DMS153 (cell line): ENCODE results near the gene OR4B1.
"Not testable (repeated sequence)": the region's sequence is repeated elsewhere in the genome, so short reads cannot be mapped to it uniquely, and the experiment has no call there.

ENCODE experiments used
- DNase-seq: peaks from one replicate; lab custom pipeline; 2025; lab: John Stamatoyannopoulos, UW

OR4B1 gene, protein sequence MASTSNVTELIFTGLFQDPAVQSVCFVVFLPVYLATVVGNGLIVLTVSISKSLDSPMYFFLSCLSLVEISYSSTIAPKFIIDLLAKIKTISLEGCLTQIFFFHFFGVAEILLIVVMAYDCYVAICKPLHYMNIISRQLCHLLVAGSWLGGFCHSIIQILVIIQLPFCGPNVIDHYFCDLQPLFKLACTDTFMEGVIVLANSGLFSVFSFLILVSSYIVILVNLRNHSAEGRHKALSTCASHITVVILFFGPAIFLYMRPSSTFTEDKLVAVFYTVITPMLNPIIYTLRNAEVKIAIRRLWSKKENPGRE

DNA sequence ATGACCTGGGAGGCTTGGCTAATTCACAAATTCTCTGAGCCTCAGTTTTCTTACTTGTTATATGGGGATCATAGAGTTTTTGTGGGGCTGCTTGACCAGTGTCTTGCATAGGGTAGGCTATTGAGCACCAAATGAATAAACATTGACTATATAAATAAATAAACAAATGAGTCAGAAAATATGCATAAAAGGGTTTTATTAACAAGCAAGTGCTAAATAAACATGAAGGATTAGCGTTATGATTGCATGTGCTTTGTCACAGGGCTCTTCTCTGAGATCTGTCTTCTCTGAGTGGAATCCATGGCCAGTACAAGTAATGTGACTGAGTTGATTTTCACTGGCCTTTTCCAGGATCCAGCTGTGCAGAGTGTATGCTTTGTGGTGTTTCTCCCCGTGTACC lies at the start of gene OR4B1:
OR4B1 (plus strand) TSS at position 301 of the 400 bp plus-strand sequence; CDS start at position 301, 0 bp downstream.
- no peak for DNase-seq

DNA sequence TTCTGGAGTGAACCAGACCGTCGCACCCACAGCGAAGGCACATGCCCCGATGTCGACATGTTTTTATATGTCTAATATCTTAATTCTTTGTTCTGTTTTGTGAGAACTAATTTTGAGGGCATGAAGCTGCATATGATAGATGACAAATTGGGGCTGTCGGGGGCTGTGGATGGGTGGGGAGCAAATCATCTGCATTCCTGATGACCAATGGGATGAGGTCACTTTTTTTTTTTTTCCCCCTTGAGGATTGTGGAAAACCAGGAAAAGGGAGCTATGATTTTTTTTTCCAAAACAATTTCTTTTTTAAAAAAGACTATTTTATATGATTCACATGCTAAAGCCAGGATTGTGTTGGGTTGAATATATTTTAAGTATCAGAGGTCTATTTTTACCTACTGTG lies 49.2 kb upstream of the OR4B1 start:
- DNase-seq, result no peak

DNA sequence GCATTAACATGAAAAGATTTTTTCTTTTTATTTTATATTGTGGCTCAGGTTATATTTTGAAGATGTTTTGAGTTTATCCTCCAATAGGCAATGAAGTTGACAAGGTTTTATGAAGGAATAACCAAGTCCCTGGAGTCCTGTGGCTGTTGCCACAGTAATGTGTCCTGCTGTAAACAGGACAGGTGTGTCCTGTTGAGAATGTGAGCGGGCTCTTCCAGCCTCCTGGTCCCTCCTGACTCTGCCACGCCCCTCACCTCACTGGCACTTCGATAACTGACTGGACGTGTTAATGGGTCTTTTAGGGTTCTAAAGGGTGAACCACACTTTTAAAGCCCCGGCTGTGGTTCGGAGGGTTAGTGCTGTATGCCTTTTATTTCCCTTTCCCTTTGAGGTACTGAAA lies 47.8 kb upstream of the OR4B1 start:
- DNase-seq, result no peak

DNA sequence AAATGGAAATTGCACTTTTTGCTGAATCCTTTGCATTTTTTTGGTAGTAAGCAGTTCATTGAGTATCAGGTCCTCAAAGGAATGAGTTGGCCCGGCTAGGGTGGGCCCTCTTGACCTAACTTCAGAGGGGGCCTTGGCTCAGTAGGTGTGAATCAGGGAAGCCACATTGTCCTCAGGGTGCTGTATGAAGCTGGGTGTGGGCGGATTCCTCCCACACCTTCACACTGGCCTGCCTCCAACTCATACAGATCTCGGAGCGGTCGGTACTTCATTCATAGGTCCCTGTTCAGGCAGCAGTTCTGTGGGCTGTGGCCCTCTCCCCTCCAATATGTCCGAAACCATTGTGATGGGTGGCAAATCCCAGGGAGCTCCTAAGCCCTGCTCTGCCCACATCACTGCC lies 47.4 kb upstream of the OR4B1 start:
- DNase-seq, result no peak

DNA sequence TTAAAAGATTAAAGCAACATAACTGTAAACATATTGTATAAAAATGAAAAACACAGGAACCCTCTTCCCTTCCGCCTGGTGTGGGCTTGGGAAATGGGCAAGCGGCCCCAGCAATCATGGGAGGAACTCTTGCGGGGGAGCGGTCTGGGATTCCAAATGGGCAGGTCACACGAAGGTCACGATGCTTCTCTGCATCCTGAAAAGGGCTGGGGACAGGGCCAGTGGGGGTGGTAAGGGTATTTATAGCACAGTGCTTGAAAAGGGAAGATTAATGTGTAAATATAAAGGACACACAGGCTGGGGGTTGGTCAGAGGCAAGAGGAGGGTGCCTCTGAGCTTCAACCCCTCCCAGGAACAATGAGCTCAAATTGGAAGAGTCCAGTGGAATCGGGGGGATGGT lies 46.9 kb upstream of the OR4B1 start:
- DNase-seq, result no peak

DNA sequence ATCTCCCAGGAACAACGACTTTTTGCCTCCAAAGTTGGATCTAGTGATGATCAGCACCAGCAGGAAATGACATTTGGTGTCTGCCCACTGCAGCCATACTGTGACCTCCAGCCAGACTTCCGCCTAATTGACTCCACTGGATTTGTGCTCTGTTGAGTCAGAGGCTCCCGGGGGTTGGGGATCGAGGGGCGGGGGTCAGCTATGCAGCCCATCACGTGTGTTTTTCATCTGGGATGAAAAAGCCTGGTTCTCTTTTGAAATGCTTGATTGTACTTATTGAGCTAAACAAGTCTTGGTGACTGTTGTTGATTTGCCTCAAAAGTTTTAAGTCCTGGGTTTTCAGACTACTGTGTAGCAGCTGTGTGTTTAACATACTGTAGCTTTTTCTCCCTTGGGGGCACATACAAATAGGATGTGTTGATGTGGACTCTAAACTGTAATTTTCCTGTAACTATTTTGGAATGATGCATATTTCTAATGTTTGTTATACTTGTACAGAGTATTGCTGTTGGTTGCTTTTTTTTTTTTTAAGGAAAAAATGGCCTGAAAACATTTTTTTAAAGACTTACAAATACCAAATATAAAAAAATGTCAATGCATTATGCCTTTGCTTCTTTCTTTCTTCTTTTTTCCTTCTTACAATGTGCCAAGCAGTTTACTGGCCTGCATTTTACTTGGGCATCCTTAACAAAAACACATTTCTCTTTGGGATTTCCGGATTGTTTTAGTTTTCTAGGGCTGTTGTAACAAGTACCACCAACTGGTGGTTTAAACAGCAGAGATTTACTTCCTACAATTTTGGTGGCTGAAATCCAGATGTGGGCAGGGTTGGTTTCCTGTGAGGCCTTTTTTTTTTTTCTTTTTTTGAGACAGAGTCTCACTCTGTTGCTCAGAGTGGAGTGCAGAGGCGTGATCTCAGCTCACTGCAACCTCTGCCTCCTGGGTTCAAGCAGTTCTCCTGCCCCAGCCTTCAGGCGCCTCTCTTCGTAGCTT lies 46.1 kb upstream of the OR4B1 start:
- no peak for DNase-seq

DNA sequence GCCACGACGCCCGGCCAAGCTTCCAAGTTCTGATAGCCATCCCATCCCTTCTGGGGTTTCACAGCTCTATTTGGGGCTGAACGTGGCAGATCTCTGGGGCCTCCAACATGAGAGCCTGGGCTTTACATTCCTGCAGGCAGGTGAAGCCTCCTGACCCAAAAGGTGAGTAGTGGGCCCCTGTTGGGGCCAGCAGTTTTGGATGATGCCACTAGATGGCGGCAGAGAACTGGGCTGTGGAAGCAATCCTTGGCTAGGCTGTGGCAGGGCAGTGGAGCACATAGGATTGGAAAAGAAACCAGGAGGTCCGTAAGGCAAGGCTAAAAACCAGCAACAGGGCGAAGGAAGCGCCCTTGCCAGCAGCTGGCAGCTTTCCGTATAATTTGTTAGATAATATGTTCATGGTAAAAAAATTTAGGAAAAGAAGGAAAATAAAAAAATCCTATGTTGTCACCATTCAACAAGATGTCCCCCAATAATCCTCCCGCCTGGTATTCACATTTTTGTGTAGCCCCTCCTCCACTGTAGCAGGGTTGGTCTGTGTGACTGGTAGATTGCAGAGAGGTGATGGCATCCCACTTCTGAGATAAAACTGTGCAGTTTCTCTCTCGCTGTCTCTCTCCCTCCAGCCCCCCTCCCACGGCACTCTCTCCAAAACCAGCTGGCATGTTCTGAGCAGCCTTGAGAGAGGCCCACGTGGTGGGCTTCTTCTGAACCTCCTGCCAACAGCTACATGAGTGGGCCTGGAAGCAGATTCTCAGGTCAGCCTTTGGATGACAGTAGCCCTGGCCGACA lies 43.6 kb upstream of the OR4B1 start:
- peak; percentile 27 for DNase-seq

DNA sequence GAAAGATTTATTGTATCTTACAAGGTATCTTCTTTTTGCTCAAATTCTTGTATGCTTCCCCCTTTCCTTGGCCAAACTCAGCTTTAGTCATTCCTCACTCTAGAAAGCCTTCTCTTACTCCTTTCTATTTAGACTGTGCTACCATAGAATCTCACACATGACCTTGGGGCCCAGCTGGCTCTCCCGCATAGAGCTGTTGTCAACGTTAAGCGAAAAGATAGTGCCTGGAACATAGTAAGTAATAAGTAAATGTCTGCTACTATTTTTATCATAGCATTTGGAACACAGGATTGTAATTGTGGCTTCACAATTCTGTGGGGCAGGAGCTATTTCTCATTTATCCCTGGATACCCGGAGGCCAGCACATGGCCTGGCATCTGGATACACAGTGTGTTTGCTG lies 38.9 kb upstream of the OR4B1 start:
- no peak for DNase-seq

DNA sequence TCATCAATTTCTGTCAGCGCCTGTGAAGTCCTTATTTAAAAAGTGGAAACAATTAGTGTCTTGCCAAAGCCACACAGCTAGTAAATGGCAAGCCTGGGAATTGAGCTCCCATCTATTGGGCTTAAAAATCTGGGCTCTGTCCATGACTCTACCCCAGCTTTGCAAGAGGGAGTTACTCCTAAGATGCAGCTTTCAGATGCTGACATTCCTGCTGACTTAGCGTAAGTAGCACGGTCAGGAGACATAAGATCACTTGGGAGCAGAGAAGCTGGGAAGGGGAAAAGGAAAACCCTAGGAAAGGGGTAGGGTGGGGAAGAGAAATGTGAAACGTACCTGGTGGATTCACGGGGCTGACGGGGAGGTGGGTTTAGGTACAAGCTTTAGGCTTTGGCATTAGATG lies 36.0 kb upstream of the OR4B1 start:
- DNase-seq, result no peak

DNA sequence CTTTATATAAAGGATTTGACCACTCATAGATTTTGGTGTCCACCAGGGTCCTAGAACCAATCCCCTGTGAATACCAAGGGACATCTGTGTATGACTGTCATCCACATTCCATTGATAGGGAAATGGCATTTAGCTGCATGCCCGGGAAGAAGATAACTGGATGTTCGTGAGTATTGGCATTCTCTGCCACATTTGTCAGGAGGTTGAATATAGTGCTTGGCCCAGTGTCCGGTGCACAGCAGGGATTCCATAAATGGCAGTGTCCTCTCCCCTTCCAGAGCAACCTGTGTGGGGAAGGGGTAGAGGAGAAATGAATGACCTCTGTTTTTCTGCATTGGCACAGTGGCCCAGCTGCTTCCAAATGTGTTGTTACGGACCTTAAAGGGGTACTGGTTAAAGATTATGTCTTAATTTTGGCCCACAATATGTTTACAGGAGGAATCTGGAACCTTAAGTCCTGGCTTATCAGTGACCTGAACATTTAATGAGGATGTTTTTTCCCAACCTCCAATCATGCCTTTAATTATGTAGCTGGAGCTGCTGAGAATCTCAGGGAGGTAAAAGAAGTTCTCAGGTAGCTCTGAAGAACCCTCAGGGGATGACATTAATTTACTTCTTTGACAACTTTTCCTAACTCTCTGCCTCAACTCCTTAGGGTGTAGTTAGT lies 33.6 kb upstream of the OR4B1 start:
- no peak for DNase-seq

DNA sequence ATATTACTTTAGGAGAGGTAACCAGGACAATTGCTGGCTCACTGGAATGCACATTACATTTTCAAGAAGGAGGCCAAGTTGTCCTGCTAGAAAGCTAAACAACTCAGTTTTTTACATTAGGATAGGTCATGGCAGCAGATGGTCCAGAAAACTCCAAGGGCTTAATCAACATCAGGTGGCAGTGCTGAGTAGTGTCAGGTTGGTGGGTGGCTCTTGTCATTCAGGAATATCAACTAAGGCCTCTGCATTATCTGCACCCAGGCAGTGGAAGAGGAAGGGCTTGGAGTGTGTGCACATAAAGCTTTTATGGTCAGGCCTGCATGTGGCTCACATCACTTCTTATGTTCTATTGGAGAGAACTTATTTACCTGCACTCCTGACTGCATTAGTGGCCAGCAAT lies 32.2 kb upstream of the OR4B1 start:
- no peak for DNase-seq

DNA sequence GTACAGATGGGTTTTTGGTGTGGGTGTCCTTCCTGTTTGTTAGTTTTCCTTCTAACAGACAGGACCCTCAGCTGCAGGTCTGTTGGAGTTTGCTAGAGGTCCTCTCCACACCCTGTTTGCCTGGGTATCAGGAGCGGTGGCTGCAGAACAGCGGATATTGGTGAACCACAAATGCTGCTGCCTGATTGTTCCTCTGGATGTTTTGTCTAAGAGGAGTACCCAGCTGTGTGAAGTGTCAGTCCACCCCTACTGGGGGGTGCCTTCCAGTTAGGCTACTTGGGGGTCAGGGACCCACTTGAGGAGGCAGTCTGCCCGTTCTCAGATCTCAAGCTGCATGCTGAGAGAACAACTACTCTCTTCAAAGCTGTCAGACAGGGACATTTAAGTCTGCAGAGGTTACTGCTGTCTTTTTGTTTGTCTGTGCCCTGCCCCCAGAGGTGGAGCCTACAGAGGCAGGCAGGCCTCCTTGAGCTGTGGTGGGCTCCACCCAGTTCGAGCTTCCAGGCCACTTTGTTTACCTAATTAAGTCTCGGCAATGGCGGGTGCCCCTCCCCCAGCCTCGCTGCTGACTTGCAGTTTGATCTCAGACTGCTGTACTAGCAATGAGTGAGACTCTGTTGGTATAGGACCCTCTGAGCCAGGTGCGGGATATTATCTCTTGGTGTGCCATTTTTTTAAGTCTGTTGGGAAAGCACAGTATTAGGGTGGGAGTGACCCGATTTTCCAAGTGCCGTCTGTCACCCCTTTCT lies 25.5 kb upstream of the OR4B1 start:
- DNase-seq, result not testable (repeated sequence)

DNA sequence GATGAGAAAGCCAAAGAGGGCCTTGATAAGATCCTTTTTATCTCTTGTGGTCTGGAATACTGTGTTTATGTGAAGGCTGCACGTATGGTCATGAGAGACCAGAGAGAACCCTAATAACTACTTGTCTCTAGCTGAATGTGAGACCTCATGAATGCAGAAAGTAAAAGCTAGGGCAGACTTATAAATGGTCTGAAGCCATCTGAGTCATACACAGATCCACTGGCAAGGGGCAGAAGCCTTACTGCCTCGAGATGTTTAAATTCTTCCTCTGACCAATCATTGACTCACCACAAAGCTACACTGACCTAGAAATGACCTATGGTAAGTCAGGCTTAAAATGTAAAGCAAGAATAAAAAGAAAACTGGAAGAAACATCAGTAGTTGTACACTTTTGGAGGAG lies 22.7 kb upstream of the OR4B1 start:
- no peak for DNase-seq

DNA sequence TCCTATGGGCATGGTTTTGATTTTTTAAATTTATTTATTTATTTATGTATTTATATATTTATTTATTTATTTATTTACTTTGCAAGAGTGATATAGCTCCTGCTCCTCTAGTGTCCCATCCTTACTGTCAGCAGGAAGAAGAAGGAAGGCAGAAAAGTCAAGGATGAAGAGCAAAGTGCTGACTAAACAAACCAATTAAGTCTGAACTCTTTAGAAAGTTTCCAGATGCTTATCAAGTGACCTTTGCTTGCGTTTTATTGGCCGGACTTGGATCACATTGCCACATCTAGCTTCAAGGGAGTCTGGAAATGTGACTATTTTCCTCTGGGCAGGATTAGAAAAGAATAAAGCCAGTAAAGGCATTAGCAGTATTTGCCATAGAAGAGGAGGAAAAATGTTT lies 8.7 kb upstream of the OR4B1 start:
- DNase-seq, result no peak

DNA sequence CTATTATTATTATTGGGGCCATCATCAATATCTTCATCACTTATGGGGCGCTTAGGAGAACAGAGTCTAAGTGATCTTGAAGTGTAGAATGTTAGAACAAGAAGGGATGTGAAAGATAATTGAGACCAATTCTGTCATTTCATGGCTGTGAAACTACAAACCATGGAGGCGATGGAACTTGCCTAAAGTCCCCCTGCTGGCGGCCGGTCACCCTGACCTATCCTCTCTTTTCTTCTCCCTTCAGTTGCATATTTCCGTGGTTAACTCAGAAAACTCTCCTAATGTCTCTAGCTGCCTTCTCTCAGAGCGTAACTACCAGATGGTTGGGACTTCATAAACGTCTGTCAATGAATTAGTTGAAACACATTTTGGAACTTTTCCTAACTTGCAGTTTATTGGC lies 6.6 kb upstream of the OR4B1 start:
- DNase-seq, result no peak

DNA sequence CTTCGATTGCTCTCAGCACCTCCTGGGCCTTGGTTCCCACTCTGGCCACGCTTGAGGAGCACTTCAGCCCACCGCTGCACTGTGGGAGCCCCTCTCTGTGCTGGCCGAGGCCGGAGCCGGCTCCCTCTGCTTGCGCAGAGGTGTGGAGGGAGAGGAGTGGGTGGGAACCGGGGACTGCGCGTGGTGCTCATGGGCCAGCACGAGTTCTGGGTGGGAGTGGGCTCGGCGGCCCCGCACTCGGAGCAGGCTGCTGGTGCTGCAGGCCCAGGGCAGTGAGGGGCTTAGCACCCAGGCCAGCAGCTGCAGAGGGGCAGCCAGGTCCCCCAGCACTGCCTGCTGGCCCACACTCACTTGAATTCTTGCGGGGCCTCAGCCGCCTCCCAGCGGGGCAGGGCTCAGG lies 12.2 kb downstream of the OR4B1 start:
- no peak for DNase-seq

DNA sequence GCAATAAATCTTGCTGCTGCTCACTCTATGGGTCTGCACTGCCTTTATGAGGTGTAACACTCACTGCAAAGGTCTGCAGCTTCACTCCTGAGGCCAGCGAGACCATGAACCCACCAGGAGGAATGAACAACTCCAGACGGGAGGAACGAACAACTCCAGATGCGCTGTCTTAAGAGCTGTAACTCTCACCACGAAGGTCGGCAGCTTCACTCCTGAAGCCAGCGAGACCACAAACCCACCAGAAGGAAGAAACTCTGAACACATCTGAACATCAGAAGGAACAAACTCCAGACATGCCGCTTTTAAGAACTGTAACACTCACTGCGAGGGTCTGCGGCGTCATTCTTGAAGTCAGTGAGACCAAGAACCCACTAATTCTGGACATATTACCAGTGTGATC lies 13.4 kb downstream of the OR4B1 start:
- DNase-seq, result not testable (repeated sequence)

DNA sequence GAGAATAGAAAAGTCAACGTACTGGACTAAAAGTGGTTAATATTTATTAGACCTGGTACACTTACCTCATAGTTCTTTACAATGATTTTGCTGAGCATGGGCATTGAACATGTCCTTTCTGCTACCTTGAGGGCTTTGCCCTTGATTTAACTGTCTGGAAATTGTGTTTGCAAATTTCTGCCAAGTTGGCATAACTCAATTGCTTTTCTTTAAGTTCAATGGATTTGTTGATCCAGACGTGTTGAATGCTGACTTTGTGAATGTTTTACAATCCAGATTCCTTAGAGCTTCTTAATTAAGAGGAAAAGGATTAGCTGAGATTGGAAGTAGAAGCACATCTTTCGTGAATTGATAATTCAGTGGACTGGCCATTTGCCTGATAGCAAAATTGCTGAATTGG lies 21.1 kb downstream of the OR4B1 start:
- no peak for DNase-seq

DNA sequence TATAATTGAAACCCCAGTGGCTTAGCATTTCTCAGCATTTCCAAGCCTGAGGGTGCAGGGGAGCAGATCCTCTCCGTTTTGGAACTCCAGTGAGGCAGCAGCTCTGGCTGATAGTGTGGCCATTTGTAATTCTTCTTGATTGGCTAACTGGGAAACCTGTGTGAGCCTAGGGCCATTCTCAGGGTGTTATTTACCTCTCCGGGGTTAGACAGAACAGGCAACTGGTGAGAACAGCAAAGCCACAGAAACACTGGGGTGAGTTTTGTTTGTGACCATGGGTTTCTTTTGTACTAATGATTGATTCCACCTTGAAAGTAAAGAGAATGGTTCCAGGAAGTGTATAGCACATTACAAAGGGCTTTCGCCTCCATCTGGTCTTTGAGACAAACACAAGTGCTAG lies 25.9 kb downstream of the OR4B1 start:
- no peak for DNase-seq

DNA sequence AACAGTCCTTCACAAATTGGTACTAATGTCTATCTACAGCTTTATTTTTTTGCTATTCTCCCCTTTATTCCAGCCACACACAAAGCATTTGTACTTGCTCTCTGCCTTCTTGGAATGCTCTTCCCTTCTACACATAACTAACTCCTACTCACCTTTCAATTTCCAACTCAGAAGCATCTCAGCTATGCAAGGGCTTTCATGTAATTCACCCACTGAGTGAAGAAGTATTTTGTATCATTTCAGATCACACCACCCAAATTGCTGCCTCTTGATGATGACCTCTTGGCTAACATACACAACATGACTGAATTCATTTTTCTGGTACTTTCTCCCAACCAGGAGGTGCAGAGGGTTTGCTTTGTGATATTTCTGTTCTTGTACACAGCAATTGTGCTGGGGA lies 28.2 kb downstream of the OR4B1 start, which contains the start of gene OR4X2:
OR4X2 (plus strand) TSS at position 301 of the 400 bp plus-strand sequence; CDS start at position 301, 0 bp downstream.
- DNase-seq, result no peak

DNA sequence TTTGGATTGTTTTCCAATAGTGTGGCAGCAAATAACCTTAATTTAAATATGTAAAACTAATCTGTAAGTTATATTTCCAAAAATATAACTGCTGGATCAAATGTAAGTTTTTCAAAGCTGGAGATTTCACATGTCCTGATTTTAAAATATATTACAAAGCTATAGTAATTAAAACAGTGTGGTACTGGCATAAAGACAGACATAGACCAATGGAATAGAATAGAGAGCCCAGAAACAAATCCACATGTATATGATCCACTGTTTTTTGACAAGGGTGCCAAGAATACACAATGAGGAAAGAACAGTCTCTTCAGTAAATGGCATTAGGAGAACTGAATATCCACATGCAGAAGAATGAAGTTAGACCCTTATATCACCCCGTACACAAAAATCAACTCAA lies 32.3 kb downstream of the OR4B1 start:
- DNase-seq, result no peak
